GM13977 (cell line): ENCODE data around the gene RASA3.

ENCODE experiments used
- DNase-seq: peaks from one replicate; pipeline ENCODE4 v3.0.0; 2012; ENCODE audit warnings: low spot score
- in situ Hi-C: fragments of 300-500 bp; cut with MboI; formaldehyde crosslinking; loops from one replicate; pipeline ENCODE4 v1.12.0; 2022; ENCODE audit warnings: low sequenced_read_pairs, low pct_unique_long_range_greater_than_20kb, mixed read lengths, inconsistent platforms; ENCODE audit not compliant: unreplicated experiment
- TF ChIP-seq, protein P1 (sequence below): IDR thresholded peaks from 2 replicates; pipeline ENCODE4 v1.5.1; 2012; ENCODE audit warnings: mild to moderate bottlenecking, control low read depth; ENCODE audit not compliant: insufficient read depth; ENCODE audit errors: extremely low read depth, missing control alignments

RASA3 gene

GRCh38 chr13:114045113-114045735 is 87.2 kb downstream of the RASA3 start:
- in situ Hi-C loops = no loop called here
- DNase-seq = no peak

GRCh38 chr13:114044486-114044885 is 87.9 kb downstream of the RASA3 start:
- no peak for DNase-seq
- TF ChIP-seq, protein P1, sequence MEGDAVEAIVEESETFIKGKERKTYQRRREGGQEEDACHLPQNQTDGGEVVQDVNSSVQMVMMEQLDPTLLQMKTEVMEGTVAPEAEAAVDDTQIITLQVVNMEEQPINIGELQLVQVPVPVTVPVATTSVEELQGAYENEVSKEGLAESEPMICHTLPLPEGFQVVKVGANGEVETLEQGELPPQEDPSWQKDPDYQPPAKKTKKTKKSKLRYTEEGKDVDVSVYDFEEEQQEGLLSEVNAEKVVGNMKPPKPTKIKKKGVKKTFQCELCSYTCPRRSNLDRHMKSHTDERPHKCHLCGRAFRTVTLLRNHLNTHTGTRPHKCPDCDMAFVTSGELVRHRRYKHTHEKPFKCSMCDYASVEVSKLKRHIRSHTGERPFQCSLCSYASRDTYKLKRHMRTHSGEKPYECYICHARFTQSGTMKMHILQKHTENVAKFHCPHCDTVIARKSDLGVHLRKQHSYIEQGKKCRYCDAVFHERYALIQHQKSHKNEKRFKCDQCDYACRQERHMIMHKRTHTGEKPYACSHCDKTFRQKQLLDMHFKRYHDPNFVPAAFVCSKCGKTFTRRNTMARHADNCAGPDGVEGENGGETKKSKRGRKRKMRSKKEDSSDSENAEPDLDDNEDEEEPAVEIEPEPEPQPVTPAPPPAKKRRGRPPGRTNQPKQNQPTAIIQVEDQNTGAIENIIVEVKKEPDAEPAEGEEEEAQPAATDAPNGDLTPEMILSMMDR = no peak
- in situ Hi-C loops = no loop called here

More at GRCh38 chr13:114045113-114045735, 87.2 kb downstream of the RASA3 start:
- TF ChIP-seq, protein P1 = no peak

DNA sequence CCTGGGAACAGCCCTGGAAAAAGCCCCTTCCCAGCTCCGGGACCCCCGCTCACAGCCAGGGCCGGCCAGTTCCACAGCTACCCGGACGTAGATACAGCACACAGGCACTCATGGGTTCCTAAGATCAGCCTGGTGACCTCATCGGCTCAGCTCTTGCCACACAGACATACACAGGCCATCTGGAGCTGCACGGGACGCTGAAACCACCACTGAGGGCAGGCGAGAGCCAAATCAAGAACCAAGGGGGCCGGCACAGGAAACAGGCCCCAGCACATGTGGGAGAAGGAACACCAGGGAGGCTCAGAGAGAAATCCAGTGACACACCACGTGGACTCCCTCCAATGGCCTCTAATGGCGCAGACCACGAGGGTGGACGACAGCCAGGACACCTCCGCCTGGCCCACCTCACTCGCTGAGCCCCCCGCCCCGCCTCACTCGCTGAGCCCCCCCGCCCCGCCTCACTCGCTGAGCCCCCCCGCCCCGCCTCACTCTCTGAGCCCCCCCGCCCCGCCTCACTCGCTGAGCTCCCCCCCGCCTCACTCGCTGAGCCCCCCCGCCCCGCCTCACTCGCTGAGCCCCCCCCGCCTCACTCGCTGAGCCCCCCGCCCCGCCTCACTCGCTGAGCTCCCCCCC is 88.9 kb downstream of the RASA3 start:
- no peak for DNase-seq
- TF ChIP-seq, protein P1 = no peak
- in situ Hi-C loops = no loop called here

- in situ Hi-C loops = no loop called here
- TF ChIP-seq, protein P1 = no peak
- no peak for DNase-seq
Measured at GRCh38 chr13:114042066-114042815, 90.2 kb downstream of the RASA3 start.

DNA sequence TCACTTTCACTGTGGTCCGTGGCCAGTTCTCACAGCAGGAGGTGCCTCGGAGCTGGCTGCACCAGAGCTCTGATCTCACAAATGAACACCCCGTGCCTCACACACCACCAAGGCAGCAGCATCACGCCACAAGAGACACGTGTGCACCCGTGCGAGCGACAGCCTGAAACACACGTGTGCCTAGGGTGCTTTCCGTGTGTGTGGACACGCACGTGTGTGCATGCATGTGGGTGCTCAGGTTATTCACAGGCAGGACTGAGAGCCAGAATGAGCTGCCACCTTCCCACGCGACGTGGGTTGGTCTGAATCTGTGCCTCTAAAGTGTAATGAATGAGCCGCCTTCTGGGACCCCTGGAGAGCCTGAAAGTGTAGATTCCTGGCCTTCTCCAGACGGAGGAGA is 90.9 kb downstream of the RASA3 start:
- no peak for DNase-seq
- TF ChIP-seq, protein P1 = no peak
- in situ Hi-C loops = no loop called here

DNA sequence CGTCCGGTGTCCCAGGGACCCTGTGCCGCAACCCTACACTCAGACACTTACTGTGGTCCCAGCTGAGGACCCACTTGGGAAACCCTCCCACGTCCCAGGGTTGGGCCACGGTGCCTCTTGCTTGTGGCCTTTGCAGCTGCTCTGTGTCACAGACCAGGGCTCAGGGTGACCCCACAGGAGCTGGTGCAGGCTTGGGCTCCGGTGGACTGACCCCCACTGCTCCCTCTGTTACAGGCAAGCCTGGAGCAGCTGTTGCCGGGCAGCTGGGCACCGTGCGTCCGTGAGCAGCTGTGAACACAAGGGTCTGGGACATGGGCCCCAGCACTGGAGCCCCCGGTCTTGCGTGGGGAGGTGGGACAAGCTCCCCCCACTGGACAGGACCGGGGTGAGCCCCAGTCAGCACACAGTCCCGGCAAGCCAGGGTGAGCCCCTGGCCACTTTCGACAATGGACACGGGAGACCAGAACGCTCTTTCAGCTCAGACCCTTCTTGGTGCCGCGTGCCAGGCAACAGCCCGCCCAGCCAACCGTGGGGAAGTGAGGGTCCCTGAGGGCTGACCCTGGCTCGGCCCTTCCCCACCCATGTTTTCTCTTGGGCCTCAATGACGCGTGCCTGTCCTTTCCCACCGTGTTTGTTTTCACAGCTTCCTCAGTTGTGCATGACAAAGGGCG is 92.8 kb downstream of the RASA3 start:
- in situ Hi-C loops = no loop called here
- no peak for DNase-seq
- TF ChIP-seq, protein P1 = no peak
